GM21447 (cell line): ENCODE data around the gene TCEA2.
A peak's percentile ranks its signal among the peaks of the same experiment; 100 is the strongest.

Experiments used
- ATAC-seq: cut with Tn5 transposase; IDR thresholded peaks from one replicate; pipeline ENCODE4 v1.9.1; 2021; ENCODE audit not compliant: unreplicated experiment

TCEA2 gene

DNA sequence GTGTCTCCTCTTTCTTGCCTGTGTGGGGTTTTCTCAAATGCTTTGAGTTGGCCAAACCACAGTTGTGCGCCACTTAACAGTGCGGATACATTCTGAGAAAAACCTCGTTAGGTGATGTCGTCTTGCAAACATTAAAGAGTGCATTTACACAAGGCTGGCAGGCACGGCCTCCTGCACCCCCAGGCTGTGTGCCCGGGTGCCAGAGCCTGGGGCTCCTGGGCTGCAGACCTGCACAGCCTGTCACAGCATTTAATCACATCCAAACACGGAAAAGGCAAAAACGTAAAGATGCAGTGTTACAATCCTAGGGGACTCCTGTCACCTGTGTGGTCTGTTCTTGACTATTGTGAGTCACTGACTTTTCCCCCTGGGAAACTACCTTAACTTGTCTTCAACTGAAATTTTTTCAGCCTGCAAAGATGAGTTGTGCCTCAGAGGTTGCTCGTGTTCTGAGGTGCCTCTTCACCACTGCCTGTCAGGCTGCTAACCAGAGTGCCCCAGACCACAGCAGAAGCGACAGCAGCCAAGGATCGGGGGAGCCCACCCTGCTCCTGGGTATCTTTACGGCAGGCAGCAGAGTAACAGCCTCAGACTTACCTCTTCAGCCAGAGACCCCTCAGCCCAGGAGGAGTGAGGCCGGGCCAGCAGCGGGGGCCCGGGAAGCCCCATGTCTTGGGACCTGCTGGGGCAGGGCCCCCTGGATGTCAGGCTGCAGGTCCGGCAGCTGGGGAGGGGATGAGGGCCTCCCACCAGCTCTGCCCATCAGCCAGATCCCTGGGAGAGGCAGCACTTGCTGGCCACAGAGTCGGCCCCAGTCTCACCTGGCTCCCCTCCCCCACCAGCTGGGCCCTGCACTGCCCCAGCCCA, 27.7 kb upstream of the TCEA2 start:
- no peak for ATAC-seq

- ATAC-seq: no peak
Observed at GRCh38 chr20:64035933-64036345, 27.1 kb upstream of the TCEA2 start, which contains the start of gene C20orf204. TSS of gene C20orf204 (plus strand) at chr20:64036182. CDS start at chr20:64036324, 142 bp downstream.

GRCh38 chr20:64036346-64037198, 26.4 kb upstream of the TCEA2 start:
- ATAC-seq: no peak

DNA sequence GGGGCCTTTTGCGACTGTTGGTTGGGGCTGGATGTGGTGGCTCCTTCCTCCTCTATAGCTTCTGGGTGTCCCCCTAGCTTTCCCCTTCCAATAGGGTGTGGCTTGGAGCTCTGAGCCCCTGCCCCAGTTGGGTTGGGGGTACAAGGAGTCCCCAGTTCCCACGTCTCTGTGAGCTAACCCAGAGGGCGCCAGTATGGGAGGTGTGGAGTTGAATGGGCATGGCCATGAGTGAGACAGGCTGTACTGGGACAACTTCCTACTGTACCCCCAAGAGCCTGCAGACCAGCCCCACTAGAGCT, 25.9 kb upstream of the TCEA2 start:
- ATAC-seq: no peak

- no peak for ATAC-seq
Observed at GRCh38 chr20:64037498-64038213, 25.3 kb upstream of the TCEA2 start.

- peak; percentile 14 for ATAC-seq
Observed at GRCh38 chr20:64038224-64038564, 24.8 kb upstream of the TCEA2 start.

- ATAC-seq: peak; percentile 52
Observed at GRCh38 chr20:64038565-64039292, 24.3 kb upstream of the TCEA2 start.

GRCh38 chr20:64039293-64040160, 23.5 kb upstream of the TCEA2 start:
- ATAC-seq: no peak

DNA sequence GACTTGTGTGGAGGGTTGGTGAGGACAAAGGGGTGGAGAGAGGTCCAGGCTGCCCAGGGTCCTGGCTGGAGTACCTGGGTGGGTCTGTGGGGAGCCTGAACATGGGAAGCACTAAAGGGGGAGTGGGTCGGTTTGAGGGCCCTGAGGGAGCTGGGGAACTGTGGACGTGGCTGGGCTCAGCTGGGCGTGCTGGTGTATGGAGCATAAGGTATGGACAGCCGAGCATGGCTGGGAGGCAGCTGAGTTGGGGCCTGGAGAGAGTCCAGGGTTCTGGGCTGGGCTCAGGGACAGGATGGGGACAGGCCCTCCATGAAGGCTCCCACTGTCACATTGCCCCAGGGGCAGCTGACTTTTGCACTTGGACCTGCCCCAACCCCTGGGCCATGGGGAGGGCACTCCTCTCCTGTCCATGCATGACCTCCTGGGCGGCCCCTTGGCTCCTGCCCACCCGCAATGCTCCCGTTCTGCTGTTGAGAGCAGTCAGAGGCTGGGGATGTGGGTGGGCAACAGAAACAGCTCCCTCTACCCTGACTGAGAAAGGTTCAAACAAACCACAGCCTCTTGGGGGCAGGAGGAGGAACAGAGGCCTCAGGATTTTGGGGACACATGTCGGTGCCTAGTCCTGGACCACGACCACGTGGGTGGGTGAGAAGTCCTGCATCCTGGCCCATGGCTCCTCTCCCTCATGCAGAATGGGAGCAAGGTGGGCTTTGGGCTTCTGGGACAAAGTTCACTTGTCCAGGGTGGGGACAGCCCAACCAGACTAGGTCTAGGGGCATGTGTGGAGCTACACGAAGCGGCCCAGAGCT, 22.6 kb upstream of the TCEA2 start:
- ATAC-seq: no peak

GRCh38 chr20:64041040-64041780, 21.8 kb upstream of the TCEA2 start:
- no peak for ATAC-seq

- ATAC-seq: no peak
Observed at GRCh38 chr20:64041781-64042053, 21.3 kb upstream of the TCEA2 start.

DNA sequence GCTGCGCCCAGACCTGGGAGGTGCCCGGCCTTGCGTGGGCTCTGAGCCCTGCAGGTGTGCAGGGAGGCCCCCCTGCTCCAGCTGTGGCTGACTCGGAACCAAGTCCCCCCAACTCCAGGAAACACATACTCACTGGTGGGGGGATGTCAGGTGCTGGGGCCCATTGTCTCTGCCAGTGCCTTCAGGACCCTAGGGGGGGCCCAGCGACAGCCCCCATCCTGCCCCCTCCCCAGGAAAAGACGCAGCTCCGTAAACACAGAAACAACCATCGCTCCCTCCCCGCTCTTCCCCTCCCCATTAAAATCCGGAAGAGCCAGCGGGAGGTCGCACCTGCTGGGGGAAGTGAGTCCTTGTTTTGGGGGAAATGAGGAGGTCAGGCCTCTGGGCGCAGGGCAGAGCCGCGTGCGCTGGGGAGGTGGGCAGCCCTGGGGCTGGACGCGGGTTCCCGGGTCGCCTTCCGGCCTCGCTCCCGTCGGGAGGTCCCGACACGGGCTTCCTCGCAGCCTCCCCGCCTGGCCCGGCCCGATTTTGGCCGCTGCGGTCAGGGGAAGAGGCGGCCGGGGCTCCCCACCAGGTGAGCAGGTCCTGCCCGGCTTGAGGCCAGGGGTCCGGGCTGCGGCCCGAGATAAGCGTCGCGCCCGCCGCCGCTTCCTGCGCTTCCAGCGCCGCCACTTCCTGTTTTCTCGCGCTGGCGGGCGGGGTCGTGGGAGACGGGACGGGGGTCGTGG, 20.8 kb upstream of the TCEA2 start:
- no peak for ATAC-seq

GRCh38 chr20:64043768-64044167, 19.2 kb upstream of the TCEA2 start:
- ATAC-seq: no peak

GRCh38 chr20:64044484-64045247, 18.3 kb upstream of the TCEA2 start:
- no peak for ATAC-seq

- ATAC-seq: no peak
Observed at GRCh38 chr20:64045346-64046011, 17.5 kb upstream of the TCEA2 start.

- no peak for ATAC-seq
Observed at GRCh38 chr20:64047046-64047389, 16.0 kb upstream of the TCEA2 start.

DNA sequence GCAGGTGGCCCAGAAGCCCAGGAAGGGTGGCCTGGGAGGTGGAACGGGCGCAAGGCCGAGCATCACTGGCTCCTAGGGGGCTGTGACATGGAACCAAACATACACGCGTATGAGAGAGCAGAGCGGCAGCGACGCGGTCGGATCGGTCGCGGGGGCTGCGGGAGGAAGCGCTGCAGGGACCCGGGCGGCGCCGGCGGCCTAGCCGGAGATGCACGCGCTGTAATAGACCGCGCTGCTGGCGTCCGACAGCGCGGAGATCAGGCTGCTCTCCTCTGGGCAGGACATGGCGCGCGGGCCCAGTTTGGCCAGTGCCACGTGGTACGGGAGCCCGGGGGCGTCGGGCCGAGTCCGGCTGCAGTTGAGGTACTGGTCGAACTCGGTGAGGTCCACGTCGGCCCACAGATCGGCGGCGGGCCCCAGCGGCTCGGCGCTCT, 15.0 kb upstream of the TCEA2 start:
- no peak for ATAC-seq
